ENCODE results near the gene VAV1.
"Not testable (repeated sequence)": the region's sequence is repeated elsewhere in the genome, so short reads cannot be mapped to it uniquely, and the experiment has no call there.

VAV1 gene

DNA sequence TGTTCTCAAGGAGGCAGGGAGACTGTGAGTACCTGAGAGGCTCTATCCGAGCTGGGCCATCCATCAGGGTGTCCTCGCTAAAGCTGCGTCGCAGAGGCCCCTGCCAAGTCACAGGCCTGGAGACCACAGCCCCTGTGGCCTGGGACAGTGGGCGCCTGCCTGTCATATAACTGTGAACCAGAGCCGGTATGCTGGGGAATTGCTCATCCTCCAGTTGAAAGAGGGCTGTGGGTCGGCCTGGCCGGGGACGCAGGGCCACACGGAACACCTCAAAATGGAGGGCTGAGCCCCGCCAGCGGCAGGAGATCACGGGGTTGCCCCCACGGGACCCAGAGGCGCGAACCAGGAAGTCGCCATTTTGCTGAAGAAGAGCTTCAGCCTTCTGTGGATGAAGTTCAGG is 11.9 kb upstream of the VAV1 start:
- no peak for DNase-seq

DNA sequence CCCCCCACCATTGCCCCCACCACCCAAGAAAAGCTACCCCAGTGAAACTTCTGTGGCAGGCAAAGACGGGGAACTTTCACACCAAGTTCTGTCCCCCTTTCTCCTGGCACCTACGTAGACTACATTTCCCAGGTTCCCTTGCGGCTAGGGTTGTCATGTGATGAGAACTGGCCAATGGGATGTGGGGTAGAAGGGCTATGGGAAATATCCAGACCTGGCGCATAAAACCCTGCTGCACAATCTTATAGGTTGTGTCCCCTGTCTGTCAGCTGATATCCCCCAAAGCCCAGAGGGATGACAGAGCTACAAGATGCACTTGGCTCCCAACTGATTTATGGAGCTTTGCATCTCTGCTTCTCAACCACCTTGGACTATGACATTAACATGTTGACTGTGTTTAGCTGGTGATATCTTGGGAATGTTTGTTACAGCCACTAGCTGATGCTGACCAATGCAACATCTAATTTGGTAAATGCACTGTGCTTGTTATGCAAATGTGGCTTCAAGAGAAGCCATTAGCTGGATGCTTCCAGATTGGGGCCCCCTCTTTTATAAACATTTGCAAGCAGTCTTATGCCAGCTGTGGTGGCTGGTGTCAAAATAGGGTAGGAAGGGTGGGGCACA is 11.3 kb upstream of the VAV1 start:
- DNase-seq: no peak

DNA sequence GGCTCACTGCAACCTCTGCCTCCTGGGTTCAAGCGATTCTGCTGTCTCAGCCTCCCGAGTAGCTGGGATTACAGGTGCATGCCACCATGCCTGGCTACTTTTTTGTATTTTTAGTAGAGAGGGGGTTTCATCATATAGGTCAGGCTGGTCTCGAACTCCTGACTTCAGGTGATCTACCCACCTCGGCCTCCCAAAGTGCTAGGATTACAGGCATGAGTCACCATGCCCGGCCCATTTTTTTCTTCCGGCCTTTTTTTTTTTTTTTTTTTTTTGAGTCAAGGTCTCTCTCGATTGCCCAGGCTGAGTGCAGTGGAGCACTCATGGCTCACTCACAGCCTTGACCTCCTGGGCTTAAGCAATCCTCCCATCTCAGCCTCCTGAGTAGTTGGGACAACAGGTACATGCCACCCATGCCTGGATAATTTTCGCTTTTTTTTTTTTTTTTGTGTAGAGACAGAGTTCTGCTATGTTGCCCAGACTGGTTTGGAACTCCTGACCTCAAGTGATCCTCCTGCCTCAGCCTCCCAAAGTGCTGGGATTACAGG is 10.2 kb upstream of the VAV1 start:
- DNase-seq: not testable (repeated sequence)

DNA sequence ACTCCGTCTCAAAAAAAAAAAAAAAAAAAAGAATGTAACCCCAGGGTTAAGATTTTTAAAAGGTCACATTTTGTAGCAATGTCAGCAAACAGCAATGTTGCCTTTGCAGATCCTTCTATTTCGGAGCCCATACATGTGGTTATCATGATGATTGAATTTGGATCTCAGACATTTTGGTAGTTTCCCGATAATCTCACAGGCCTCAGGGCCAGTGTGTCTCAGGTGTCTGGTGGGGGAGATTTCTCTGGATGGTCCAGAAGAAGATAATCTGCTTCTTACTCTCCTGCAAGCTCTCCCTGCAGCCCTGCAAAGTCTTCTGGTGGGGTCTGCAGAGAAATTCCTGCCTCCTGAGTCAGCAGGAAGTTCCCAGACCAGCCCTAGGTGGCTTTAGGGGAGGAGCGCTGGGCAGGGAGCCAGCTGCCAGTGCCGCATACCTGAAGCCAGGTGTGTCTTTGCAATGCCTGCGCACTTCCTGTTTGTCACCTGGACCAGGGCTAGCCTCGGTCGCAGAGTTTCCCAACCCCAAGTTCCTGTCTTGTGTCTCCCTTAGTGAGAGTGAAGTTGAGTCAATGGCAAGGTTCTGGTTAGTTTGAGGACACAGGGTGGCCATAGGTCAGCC is 6.7 kb upstream of the VAV1 start:
- DNase-seq: no peak

DNA sequence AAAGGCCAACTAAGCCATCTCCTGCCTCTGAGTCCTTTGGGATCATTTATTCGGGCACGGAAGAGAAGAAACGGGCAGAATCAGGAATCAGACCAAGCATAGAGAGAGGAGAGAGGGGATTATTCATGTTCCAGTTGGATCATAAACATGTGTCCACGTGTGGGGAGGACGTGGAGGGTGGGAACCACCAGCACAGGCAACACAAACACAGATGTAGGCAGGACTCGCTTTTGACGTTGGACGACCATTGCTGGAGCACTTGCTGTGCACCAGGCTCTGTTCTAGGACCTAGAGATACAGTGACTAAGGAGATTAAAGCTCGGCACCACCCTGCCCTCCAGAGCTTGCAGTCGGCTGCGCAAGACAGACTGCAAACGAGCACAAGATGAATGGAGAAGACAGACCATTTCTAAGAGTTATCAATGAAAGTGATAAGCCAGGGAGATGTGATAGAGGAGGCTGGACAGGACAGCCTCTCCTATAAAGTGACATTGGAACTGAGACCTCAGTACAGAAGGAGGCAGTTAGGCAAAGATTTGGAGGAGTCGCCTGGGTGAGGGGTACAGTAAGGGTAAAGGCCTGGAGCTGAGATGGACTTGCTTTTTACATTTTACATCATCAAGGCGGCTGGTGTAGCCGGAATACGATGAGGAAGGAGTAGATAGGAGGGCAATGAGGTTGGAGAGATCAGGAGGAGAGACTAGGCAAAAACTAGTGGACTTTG is 6.0 kb upstream of the VAV1 start:
- DNase-seq: no peak

DNA sequence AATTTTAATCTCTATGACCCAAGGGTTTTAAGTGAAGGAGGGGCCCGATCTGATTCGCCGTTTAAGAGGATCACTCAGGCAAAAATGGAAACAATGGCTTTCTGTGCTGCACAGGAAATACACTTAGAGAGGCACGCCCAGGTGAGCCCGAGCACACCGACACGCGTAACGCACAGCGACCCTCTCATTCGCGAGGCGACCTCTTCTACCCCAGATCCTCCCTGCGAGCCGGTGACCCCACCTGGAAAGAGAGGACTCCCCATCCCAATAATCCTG is 5.5 kb upstream of the VAV1 start:
- peak; percentile 36 for DNase-seq

DNA sequence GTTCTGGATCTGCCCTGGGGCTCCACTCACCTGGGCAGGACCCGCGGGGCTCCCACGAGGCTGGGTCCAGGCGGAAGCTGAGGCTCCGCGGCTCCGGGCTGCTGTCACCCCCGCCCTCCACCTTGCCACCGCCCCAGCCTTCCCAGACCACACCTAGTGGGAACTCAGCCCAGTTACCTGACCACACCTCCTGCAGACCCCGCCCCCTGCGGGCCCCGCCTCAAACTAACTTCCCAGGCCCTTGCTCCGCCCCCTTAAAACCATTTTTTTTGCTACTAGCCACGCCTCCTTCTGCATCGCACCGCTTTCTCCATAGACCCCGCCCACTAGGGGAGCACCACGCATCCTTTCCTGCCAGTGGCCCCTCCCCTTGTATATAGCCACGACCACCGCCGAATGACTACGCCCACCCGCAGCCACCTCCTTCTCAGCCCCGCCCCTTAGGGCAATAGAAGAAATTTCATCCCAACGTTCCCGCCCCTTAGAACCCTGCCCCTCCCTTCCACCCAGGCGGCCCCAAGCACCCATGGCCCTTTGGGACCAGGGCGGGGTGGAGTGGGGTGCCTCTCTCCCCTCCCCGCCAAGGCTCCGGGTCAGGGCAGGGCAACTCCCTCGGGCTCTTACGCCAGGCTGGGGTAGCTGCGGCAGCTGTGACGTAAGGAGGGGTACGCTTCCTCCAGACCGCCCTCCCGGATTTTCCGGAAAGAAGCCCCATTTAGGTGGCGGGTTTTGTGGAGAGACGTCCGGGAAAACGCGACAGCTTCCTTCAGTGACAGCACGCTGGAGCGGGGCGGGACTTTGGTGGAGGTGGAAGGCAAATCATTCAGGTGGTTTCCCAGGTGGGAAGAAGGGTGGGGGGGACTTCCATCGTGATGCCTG is 4.9 kb upstream of the VAV1 start, which contains the start of gene SH2D3A:
SH2D3A (minus strand) TSS at position 79 of the 879 bp plus-strand sequence. CDS start 3,687 bp downstream, outside the sequence.
- peak; percentile 96 for DNase-seq

DNA sequence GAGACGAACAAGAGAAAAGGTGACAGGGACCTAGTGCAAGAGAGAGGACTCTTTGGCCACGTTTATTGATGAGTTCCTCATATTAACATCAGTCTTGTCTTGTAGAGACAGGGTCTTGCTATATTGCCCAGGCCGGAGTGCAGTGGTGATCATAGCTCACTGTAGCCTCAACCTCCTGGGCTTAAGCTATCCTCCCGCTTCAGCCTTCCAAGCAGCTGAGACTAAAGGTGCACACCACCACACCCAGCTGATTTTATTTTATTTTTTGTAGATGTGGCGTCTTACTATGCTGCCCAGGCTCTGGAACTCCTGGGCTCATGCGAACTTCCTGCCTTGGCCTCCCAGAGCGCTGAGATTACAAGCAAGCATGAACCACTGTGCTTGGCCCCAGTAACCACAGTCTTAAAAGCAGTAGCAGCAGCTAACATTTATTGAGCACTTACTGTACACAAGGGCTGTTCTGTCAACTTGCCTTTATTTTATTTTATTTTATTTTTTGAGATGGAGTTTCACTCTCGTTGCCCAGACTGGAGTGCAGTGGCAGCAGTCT is 4.2 kb upstream of the VAV1 start:
- DNase-seq: no peak

DNA sequence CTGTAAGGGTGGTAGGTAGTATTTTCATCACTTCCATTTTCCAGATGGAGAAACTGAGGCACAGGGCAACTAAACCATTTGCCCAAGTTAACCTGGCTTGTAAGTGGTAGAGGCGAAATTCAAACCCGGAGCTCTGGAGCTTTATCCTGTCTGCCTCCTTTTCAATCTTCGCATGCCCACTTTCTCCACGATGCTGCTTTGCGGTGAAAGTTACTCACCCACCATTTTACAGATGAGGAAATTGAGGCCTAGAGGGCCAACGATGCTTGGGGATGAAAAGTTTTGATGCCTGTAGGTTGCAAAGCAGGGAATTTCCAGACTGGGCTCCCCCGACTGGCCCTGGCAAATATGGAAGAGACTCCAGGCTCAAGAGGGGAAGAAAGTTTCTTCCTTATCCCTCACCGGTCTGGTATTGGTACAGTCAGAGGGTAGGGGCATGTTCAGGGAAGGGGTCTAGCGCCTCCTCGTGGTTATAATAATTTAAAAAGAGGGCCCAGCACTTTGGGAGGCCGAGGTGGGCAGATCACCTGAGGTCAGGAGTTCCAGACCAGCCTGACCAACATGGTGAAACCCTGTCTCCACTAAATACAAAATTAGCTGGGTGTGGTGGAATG is 3.4 kb upstream of the VAV1 start:
- no peak for DNase-seq

DNA sequence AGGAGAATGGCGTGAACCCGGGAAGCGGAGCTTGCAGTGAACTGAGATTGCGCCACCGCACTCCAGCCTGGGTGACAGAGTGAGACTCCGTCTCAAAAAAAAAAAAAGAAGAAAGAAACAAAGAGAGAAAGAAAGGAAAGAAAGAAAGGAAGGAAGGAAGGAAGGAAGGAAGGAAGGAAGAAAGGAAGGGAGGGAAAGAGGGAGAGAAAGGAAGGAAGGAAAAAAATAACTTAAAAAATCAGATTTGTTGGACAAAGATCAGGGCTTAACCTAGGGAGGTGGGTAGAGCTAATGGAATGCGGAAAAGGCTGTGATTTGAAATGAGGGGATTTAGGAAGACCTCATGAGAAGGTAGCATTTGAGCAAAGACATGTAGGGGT is 870 bp upstream of the VAV1 start:
- not testable (repeated sequence) for DNase-seq

DNA sequence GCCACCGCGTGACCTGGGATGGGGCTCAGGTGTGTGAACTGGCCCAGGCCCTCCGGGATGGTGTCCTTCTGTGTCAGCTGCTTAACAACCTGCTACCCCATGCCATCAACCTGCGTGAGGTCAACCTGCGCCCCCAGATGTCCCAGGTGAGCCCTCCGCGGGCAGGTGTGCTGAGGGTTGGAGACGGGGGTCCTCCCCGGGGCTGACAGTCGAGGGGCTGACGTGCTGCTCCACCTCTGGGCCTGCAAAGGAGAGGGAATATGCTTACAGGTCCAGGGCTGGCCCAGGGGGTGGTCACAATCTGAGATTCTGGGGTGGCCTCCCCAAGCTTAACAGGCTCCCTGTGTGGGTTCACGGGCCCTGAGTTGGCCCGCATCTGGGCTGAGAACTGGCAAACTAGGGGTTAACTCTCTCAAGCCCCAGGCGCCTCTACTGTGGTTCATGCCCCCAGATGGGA is 386 bp downstream of the VAV1 start:
- no peak for DNase-seq

DNA sequence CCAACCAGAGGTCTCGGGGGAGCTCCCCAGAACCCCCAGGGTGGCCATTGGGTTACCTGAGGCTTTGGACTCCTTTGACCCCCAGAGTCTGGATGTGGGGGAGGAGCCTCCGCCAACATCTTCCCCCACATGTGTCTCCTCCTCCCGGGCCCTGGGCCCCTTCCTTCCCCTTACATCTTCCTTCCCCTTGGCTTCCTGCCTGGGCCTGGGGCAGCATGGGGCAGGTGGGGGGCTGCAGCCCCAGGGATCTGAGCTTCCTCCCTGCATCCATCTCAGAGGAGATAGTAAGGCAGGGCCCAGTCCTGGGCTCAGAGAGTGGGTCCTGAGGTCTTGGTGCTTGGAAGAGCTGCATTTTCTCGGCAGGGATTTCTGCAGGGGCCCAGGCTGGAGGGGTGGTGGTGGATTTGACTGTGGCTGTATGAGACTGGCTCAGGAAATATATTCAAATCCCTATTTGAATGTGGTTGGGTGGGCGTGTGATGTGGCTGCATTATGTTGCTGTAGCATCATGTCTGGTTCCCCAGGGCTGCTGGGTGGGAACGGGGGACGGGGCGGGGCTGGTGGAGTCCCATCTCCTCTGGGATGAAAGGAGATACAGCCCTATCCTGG is 919 bp downstream of the VAV1 start:
- peak; percentile 68 for DNase-seq

DNA sequence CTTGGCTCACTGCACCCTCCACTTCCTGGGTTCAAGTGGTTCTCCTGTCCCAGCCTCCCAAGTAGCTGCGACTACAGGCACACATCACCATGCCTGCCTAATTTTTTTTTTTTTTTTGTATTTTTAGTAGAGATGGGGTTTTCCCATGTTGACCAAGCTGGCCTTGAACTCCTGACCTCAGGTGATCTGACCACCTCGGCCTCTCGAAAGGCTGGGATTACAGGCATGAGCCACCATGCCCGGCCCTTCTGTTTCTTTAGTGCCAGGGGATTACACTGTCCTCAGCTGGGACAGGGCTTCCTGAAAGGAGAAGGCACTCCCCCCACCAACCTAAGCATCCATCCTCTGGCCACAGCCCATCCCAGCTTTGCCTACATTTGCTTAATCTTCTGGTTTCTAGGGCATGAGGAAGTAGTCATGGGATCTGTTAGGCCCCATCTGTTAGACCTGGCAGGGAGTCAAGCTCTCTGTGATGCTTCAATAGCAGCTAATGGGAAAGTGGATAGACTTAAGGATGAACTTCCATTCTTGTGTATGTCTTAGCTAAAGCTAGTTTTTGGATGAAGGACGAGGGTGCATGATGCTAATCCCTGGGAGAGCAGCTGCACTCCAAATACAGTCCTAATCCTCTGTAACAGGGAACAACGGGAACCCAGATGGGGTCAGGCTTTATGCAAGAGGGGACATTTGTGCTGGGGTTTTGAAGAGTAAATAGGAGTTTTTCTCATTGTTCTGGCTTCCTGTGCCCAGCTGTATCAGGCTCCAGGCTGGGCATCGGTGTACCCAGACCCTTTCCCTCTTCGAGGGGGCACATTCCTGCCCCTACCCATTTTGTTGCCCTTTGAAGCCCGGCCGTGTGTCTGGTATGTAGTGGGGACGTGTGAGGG is 2.6 kb downstream of the VAV1 start:
- DNase-seq: no peak

DNA sequence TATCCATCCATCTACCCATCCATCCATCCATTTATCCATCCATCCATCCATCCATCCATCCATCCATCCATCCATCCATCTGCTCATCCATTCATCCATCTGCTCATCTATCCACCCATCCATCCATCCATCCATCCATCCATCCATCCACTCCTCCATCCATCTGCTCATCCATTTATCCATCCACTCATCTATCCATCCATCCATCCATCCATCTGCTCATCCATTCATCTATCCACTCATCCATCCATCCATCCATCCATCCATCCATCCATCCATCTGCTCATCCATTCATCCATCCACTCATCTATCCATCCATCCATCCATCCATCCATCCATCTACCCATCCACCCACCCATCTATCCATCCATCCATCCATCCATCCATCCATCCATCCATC is 3.5 kb downstream of the VAV1 start:
- DNase-seq: not testable (repeated sequence)

DNA sequence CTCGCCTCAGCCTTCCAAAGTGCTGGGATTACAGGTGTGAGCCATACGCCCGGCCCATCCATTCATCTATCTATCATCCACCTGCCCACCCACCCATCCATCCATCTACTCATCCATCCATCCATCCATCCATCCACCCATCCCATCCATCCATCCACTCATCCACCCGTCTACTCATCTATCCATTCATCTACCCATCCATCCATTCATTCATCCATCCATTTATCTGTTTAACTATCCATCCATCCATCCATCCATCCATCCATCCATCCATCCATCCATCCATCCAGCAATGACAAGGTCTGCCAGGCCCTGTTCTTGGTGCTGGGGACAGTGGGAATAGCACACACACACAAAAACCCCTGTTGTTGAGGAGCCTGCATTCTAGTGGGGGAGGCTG is 4.5 kb downstream of the VAV1 start:
- no peak for DNase-seq

DNA sequence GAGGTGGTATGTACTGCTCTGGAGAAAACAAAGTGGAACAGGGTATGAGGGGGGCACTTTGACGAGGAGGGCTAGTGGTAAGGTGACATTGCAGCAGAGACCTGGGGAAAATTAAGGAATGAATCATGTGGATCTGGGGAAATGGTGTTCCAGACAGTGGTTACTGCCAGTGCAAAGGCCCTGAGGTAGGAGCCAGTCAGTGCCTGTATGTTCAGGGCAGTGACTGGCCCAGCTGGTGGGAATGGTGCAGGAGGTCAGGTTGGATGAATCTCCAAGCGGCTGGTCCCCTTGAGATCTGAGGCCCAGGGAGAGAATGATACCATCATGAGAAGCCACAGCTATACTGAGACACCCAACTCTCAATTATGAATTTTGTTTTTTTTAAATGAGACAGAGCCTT is 4.9 kb downstream of the VAV1 start:
- no peak for DNase-seq

DNA sequence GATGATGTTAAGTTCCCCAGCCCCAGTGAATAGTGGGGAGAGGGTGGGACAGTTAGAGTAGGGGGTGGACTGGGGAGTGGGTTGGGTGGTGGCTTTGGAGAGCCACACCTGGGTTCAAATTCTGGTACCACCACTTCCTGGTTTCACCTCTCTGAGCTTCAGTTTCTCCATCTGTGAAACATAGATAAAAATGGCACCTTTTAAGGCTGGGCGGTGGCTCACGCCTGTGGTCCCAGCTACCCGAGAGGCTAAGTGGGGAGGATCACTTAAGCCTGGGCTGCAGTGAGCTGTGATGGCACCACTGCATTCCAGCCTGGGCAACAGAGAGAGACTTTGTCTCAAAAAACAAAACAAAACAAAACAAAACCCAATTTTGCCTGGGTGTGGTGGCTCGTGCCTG is 5.9 kb downstream of the VAV1 start:
- DNase-seq: no peak

DNA sequence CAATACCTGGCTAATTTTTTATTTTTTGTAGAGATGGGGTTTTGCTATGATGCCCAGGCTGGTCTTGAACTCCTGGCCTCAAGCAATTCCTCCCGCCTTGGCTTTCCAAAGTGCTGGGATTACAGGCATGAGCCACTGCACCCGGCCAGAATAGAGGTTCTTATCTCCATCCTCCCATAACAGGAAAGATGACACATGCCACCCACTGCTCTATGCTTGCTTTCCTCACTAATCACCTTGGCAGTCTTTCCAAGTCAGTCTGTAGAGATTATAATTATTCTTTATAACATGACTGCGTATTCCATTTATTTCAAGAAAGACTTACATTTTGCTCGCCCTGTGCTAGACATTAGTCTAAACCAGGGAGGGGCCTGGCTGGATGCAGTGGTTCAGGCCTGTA is 6.7 kb downstream of the VAV1 start:
- no peak for DNase-seq

DNA sequence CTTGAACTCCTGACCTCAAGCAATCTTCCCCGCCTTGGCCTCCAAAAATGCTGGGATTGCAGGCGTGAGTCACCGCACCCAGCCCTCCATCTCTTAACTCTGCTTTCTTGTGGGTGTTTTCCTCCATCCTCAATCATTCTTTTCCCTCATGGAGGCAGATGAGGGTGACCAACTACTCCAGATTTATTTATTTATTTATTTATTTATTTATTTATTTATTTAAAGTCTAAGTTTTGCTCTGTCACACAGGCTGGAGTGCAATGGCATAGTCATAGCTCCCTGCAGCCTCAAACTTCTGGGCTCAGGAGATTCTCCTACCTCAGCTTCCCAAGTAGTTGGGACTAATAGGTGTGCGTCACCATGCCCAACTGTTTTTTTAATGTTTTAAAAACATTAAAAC is 14.9 kb downstream of the VAV1 start:
- DNase-seq: no peak

DNA sequence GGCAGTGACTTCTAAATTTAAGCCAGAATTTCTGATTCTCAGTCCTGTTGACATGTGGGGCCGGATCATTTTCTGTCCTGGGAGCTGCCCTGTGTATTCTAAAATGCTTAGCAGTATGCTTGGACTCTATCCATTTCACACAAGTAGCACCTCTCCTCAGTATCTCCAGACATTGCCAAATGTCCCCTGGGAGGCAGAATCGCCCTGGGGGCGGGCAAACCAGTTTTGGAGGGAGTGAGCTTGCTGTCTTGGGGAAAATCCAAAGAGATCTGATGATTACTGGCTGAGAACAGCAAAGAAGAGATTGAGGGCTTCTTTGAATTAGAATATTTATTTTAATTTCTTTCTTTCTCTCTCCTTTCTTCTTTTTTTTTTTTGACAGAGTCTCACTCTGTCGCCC is 16.4 kb downstream of the VAV1 start:
- no peak for DNase-seq

Data from stimulated activated CD4-positive, alpha-beta T cell treated with anti-CD3 and anti-CD28 coated beads, Interleukin-1b, Interleukin-23, amount 100 ng/mL, for 48 hours (primary cell).